Immature natural killer cell (primary cell): ENCODE measurements around the gene SEC11C. TPM values are rescaled to one million over a fixed set of nuclear protein-coding genes. Genes with fewer than 3 reads are reported as not detected.

Experiments used
- DNase-seq, 3 donors: peaks; one replicate each; pipeline ENCODE4 v3.0.0; 2022; ENCODE audit warnings: mixed read lengths in 1 of 3
- H3K27ac Mint-ChIP-seq, 6 donors: one replicate each; pipeline ENCODE4 v1.8.0; 2020; ENCODE audit warnings: mixed read lengths in 6 of 6, mild to moderate bottlenecking in 5 of 6, inconsistent platforms in 4 of 6, moderate library complexity in 3 of 6
- H3K27me3 Mint-ChIP-seq, 3 donors: one replicate each; pipeline ENCODE4 v1.8.0; 2020 to 2021; ENCODE audit warnings: low read depth in 3 of 3, mild to moderate bottlenecking in 3 of 3, mixed read lengths in 3 of 3, moderate library complexity in 3 of 3, inconsistent platforms in 1 of 3
- H3K36me3 Mint-ChIP-seq, 3 donors: one replicate each; pipeline ENCODE4 v1.8.0; 2020; ENCODE audit warnings: mixed read lengths in 3 of 3, inconsistent platforms in 2 of 3, mild to moderate bottlenecking in 2 of 3
- H3K4me1 Mint-ChIP-seq, 2 donors: one replicate each; pipeline ENCODE4 v1.8.0; 2020; ENCODE audit warnings: inconsistent platforms in 2 of 2, mild to moderate bottlenecking in 2 of 2, mixed read lengths in 2 of 2, moderate library complexity in 1 of 2
- H3K4me3 Mint-ChIP-seq, 5 donors: one replicate each; pipeline ENCODE4 v1.8.0; 2020; ENCODE audit warnings: mild to moderate bottlenecking in 5 of 5, mixed read lengths in 5 of 5, inconsistent platforms in 3 of 5, moderate library complexity in 3 of 5
- H3K9me3 Mint-ChIP-seq, 6 donors: one replicate each; pipeline ENCODE4 v1.8.0; 2020; ENCODE audit warnings: mild to moderate bottlenecking in 6 of 6, mixed read lengths in 6 of 6, inconsistent platforms in 4 of 6, moderate library complexity in 3 of 6
- polyA plus RNA-seq, 3 donors: library from polyadenylated mRNA; unstranded; fragments of 300-500 nt; fragmentation: Illumina TruSeq; gene quantifications; one replicate each; pipeline ENCODE4 v1.2.3, GENCODE V29; 2021

SEC11C gene
- 100 to 1,000 TPM; 206 to 280 (median 233) TPM for polyA plus RNA-seq

DNA sequence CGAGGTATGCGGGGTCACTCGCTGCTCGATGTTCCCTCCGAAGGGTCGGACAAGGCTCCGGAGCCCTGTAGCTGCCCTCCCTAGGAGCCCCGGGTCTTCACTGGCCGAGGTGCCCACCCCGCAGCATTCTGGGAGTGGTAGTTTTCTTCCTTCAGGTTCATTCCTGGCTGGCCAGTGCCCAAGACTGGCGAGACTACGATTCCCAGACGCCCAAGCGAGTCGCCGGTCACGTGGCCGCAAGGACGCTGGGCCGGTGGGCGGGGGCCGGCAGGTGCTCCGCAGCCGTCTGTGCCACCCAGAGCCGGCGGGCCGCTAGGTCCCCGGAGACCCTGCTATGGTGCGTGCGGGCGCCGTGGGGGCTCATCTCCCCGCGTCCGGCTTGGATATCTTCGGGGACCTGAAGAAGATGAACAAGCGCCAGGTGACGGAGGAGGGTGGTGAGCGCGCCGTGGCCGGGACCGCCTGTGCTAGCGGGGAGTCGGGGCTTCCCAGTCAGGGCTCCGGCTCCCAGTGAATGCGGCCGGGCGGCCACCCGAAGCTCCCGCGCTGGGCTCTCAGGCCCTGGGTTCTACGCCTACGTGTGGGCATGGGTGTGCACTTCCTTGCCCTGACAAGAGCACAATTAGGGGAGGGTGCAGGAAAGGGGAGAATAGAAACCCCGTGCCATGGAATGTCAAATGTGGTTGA lies at the start of gene SEC11C:
Gene SEC11C, plus strand, starts transcription at position 270 of the 687 bp plus-strand sequence. Its CDS starts 65 bp downstream, at position 335.
- peaks cover 0 to 3% (median 0%) of the 10 kb centered on the region in 3 donors for H3K36me3 Mint-ChIP-seq
- H3K27me3 Mint-ChIP-seq: peaks cover 2 to 8% (median 4%) of the 10 kb centered on the region in 3 donors
- no peaks in the 10 kb centered on the region for H3K9me3 Mint-ChIP-seq
- peak within 1 kb of the TSS; percentile 89 to 97 (median 95) for H3K4me3 Mint-ChIP-seq
- H3K4me1 Mint-ChIP-seq: peaks cover 36 to 51% of the 10 kb centered on the region in 2 donors
- H3K27ac Mint-ChIP-seq: peak within 1 kb of the TSS; percentile 97 to 100 (median 99)
- peak; percentile 97 to 98 (median 98) for DNase-seq

DNA sequence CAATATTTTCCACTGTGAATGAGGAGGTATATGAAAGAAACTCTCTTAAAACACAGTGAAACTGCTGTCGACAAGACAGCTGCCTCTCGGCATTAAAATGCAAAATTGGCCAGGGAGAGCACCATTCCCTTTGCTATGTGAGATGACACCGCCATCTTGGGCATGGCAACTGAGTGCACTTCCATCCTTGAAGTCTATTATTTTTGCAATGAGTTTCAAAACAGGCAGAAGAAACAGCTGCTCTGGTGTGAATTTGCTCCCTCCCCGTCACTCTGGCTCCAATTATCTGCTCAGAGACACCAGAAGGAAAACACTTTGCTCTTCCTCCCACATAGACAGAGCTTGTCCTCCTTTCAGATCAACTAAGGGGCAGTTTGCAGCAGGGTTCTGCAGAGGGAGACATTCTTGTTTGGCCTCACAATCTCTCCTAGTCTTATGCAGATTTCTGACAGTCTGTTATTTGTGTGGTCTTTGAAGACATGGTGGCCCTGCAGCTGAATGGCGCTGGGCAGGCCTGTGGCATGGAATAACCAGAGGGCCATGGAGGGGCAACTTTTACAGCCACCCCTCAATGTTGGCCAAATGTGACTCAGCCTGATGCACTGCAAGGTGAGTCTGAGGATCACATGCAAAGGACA lies 48.6 kb upstream of the SEC11C start:
- H3K4me1 Mint-ChIP-seq: no peaks in the 10 kb centered on the region
- H3K9me3 Mint-ChIP-seq: no peaks in the 10 kb centered on the region
- H3K27me3 Mint-ChIP-seq: peaks cover 0 to 12% (median 6%) of the 10 kb centered on the region in 3 donors
- no peak overlapping the region for H3K4me3 Mint-ChIP-seq
- H3K36me3 Mint-ChIP-seq: no peaks in the 10 kb centered on the region
- no peak overlapping the region for H3K27ac Mint-ChIP-seq
- DNase-seq: no peak

DNA sequence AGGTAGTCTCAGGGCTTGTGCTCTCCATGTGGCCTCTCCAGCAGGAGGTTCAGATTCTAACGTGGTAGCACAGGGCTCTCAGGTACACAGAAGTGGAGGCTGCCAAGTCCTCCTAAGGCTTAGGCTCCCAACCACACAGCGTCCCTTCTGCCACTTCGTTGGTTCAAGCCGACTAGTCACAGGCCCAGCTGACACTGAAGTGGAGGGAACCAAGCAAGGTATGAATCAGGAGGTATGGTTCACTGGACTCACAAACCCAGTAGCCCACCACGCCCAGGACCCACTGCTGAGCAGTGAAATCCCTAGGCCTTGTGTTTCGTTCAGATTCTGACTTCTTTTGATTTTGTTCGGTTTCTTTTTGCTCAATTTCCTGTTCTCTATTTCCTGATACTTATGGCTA lies 46.0 kb upstream of the SEC11C start:
- no peaks in the 10 kb centered on the region for H3K4me1 Mint-ChIP-seq
- no peak overlapping the region for H3K4me3 Mint-ChIP-seq
- peaks cover 0 to 14% (median 6%) of the 10 kb centered on the region in 3 donors for H3K27me3 Mint-ChIP-seq
- DNase-seq: no peak
- H3K36me3 Mint-ChIP-seq: no peaks in the 10 kb centered on the region
- H3K27ac Mint-ChIP-seq: no peak overlapping the region
- H3K9me3 Mint-ChIP-seq: no peaks in the 10 kb centered on the region

DNA sequence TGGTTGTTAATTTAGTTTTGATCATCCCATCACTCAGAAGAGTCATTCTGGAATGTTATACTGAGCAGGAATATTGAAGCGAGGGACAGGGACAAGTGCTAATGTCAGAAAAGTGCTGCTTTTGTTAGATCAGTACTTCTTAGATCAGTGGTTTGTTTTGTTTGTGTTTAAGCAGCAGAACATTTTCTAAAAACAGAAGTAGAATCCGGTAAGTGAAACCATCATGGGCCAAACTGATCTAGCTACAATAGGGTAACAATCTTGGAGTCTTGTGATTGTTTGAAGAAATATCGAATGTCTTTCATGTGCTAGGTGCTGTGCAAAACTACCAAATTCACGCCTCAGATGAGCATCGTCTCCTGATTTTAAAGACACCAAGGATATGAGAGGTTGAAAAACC lies 45.1 kb upstream of the SEC11C start:
- peaks cover 0 to 10% (median 6%) of the 10 kb centered on the region in 3 donors for H3K27me3 Mint-ChIP-seq
- no peaks in the 10 kb centered on the region for H3K4me1 Mint-ChIP-seq
- H3K27ac Mint-ChIP-seq: no peak overlapping the region

DNA sequence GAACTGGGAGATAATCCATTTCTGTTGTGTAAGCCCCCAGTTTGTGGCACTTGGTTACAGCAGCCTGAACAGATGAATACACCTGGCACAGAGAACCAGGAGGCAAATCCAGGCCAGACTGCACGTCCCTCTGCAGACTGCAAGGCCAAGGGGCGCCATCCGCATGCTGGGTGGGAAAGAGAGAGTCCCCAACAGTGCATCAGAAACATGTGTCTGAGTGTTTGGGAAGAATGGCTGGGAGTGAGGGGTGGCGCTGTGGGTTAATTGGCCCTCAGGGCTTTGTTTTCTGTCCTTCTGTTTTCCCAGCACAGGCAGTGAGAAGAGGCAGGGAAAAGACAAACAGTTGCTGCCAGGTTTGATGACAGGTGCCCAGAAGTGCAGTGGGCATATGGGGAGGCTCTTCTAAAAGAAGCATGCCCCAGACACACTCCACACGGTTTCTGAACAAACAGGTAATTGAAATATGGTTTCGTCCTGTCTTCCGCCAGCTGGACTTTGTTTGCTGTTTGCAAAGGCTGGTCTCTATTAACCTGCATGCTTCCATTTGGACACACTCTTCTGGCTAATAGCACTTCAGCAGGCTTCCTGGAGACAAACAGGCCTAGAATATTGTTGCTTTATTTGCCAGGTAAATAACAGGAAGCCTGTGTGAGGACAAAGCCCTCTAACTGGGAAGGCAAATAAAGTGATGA lies 43.4 kb upstream of the SEC11C start:
- no peaks in the 10 kb centered on the region for H3K4me1 Mint-ChIP-seq
- H3K36me3 Mint-ChIP-seq: no peaks in the 10 kb centered on the region
- no peak for DNase-seq
- H3K4me3 Mint-ChIP-seq: no peak overlapping the region
- H3K27me3 Mint-ChIP-seq: peaks cover 0 to 8% (median 6%) of the 10 kb centered on the region in 3 donors
- no peaks in the 10 kb centered on the region for H3K9me3 Mint-ChIP-seq
- H3K27ac Mint-ChIP-seq: no peak overlapping the region

More for the DNA sequence above, 45.1 kb upstream of the SEC11C start:
- no peak overlapping the region for H3K4me3 Mint-ChIP-seq
- DNase-seq: no peak
- H3K36me3 Mint-ChIP-seq: no peaks in the 10 kb centered on the region
- H3K9me3 Mint-ChIP-seq: no peaks in the 10 kb centered on the region

DNA sequence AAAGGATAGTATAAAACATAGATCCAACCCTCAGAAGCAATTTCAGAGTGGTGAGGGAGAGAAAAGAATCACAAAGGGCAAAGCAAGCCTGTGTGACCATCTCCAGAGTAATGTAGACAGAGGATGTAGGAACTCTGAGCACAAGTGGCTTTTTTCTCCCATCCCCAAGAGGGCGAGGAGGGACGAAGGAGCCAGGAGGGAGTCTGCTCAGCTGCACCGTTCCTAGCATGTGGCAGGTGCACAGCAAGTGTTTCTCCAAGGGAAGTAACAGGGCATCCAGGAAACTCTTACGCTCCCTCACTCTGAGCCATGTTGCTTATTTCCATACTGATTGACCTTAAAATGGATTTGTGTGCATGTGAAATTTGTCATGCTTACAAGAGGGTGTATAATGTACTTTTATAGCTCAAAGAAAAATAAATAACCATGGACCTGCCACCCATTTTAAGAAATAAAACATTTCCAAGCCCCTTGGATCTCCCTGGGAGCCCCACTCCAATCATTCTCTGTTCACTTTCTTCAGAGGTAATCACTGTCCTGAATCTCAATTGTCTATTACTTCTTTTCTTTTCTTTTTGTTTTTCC lies 37.8 kb upstream of the SEC11C start:
- no peak overlapping the region for H3K27ac Mint-ChIP-seq
- no peaks in the 10 kb centered on the region for H3K36me3 Mint-ChIP-seq
- DNase-seq: no peak
- no peaks in the 10 kb centered on the region for H3K4me1 Mint-ChIP-seq
- H3K4me3 Mint-ChIP-seq: no peak overlapping the region
- H3K27me3 Mint-ChIP-seq: peaks cover 3 to 12% (median 7%) of the 10 kb centered on the region in 3 donors
- peaks cover 0 to 2% (median 0%) of the 10 kb centered on the region in 6 donors for H3K9me3 Mint-ChIP-seq

DNA sequence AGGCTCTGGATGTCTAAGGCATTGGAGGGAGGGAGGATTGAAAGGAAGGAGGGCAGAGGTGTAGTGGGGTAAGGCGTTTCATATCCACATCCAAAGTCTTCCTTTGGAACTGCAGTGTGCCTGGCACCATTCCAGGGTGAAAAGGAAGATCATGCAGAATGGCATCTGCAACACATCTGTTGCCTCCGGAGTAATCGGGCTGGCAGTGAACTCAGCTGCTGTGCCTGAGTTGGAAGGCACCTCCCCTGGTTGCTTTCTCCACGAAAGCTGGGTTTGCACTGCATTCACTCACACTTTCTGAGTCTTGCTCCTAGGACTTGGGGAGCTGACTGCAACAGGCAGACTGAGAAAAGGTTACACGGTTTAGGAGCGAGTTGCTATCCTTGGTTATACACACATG lies 30.3 kb upstream of the SEC11C start:
- Mint-ChIP-seq H3K9me3 (peaks cover 0 to 2% (median 0%) of the 10 kb centered on the region in 6 donors), H3K36me3 (no peaks in the 10 kb centered on the region), H3K27ac (no peak overlapping the region), H3K27me3 (peaks cover 5 to 20% (median 7%) of the 10 kb centered on the region in 3 donors), H3K4me1 (no peaks in the 10 kb centered on the region), H3K4me3 (no peak overlapping the region)
- no peak for DNase-seq

DNA sequence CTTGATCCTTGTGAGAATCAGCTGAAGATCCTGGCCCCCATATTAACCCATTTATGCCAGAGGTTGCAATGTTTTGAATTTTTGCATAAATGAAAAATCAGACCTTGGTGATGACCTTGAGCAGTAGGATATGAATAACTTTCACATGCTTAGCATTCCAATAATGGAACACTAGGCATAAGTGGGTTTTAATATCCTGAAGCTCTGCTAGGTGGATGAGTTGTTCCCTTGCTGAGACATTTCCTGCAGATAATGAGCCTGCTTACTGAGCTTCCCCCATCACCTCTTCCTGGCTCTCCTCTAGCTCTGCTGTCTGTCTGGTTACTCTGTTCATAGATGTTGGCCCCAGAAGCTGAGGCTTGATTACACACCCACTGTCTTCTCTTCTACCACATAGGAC lies 25.5 kb upstream of the SEC11C start:
- H3K27ac Mint-ChIP-seq: no peak overlapping the region
- no peak for DNase-seq
- H3K9me3 Mint-ChIP-seq: peaks cover 0 to 5% (median 0%) of the 10 kb centered on the region in 6 donors
- H3K4me3 Mint-ChIP-seq: no peak overlapping the region
- H3K4me1 Mint-ChIP-seq: no peaks in the 10 kb centered on the region
- H3K36me3 Mint-ChIP-seq: no peaks in the 10 kb centered on the region
- H3K27me3 Mint-ChIP-seq: peaks cover 7 to 17% (median 11%) of the 10 kb centered on the region in 3 donors

DNA sequence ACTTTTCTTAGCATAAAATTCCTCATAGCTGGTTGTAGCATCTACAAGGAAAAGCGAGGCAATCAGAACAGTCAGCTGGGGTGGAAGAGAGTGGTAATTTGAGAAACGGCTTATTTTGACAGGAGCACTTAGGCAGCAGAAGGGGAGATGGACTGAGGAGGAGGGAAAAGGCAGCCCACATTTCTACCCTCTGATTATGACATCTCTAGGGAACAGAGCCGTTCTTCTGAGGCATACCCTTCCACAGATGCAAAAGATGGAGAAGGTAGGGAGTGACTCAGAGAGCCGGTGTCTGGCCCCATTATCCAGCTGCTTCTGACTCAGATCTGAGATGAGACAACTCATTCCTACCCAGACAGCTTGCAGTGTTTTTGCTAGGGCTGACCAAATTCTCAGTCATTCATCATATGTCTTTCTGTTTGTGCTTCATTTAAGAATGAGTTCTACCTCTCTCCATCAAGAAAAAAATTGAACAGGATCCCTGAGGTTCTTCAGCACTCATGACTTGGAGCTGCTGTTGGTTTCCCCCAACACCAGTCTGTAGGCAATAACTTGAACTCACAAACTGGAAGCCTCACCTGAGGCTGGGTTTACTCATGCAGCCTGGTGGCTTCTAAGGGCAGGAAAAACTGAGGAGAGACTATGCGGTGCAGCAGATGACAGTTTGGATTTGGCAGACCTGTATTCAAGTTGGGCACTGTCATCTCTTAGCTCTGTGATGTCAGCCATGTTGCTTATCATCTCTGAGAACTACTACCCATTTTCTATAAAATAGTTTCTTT lies 15.9 kb upstream of the SEC11C start:
- H3K9me3 Mint-ChIP-seq: no peaks in the 10 kb centered on the region
- no peak for DNase-seq
- peaks cover 2 to 9% (median 8%) of the 10 kb centered on the region in 3 donors for H3K27me3 Mint-ChIP-seq
- no peak overlapping the region for H3K27ac Mint-ChIP-seq
- H3K4me1 Mint-ChIP-seq: no peaks in the 10 kb centered on the region
- H3K36me3 Mint-ChIP-seq: no peaks in the 10 kb centered on the region
- H3K4me3 Mint-ChIP-seq: no peak overlapping the region

DNA sequence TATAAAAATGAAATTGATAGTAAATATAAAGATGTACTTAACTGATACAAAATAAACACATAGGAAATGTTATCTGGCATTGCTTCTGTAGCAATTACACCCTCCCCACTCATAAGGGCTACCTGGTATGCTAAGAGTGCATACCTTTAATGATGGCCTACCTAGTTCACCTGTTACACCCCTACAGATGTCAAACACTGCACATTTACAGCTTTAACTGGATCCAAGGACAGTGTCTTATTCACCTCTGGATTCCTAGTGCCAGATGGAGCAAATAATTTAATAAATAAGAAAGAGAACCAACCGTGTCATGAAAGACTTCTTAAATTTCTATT lies 15.3 kb upstream of the SEC11C start:
- no peaks in the 10 kb centered on the region for H3K36me3 Mint-ChIP-seq
- H3K27me3 Mint-ChIP-seq: peaks cover 2 to 9% (median 8%) of the 10 kb centered on the region in 3 donors
- no peak for DNase-seq
- H3K4me1 Mint-ChIP-seq: no peaks in the 10 kb centered on the region
- H3K9me3 Mint-ChIP-seq: no peaks in the 10 kb centered on the region
- no peak overlapping the region for H3K4me3 Mint-ChIP-seq
- H3K27ac Mint-ChIP-seq: no peak overlapping the region

DNA sequence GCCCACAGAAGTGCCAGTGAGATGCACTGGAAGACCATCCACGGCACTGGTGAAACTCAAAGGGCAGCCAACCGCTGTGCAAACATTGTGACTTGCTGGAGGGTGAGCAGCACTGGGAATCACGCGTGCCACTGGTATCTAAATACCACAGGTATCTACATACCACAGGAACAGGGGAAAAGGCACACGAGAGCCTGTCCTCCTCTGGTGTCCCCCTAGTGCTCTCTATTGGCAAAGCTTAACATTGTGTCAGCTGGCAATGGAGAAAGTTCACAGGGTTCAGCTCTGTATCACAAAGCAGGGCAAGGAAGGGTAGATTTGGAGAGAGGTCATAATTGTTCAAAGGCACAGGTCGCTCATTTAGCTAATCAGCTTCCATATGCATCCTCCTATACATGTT lies 12.6 kb upstream of the SEC11C start:
- H3K27ac Mint-ChIP-seq: no peak overlapping the region
- H3K36me3 Mint-ChIP-seq: no peaks in the 10 kb centered on the region
- H3K9me3 Mint-ChIP-seq: no peaks in the 10 kb centered on the region
- no peak for DNase-seq
- peaks cover 0 to 2% of the 10 kb centered on the region in 2 donors for H3K4me1 Mint-ChIP-seq
- no peak overlapping the region for H3K4me3 Mint-ChIP-seq
- peaks cover 4 to 5% (median 5%) of the 10 kb centered on the region in 3 donors for H3K27me3 Mint-ChIP-seq

DNA sequence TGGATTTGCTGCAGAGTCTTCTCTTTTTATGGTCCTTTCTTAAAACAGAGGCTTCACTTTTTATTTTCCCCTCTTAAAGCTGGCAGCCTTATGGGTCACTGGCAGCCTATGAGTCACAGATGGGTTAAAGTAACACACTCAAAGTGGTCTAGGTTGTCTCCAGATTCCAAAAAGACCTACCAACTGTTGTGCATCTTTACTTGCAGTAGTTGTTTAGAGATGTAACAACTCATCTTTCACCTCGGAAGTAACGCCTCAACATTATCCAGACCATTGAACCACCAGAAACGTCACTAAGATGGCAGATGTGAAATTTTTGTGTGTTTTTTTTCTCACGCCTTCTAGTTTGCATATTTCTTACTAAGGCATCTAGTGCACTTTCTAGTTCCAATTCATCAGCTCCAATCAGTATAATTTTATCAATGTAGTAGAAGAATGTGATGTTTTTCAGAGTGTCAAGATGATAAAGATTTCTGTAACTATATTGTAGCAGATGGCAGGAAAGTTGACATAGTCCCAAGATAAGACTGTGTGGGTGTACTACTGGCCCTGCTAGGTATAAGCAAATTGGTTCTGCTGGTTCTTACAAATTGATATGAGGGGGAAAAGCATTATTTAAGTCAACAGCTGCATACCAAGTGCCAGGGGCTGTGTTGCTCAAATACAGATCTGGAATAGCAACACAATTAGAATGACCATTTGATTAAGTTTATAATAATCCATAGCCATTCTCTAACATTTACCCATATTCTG lies 9.6 kb upstream of the SEC11C start:
- Mint-ChIP-seq H3K4me1 (peaks cover 0 to 2% of the 10 kb centered on the region in 2 donors), H3K4me3 (peak overlapping the region in 1 of 5 donors; percentile 23), H3K9me3 (no peaks in the 10 kb centered on the region), H3K36me3 (no peaks in the 10 kb centered on the region), H3K27ac (peak overlapping the region in 3 of 6 donors; percentile 48 to 88 (median 71)), H3K27me3 (peaks cover 9 to 18% (median 15%) of the 10 kb centered on the region in 3 donors)
- peak in 2 of 3 donors; percentile 26 to 65 for DNase-seq
